ENCODE data around the gene C20orf141. TPM values are rescaled to one million over a fixed set of nuclear protein-coding genes. Genes with fewer than 3 reads are reported as not detected.

The C20orf141 gene
- total RNA-seq, 3 donors from 2014 or later (not counting 1 experiment from before 2014, with no cell fraction given), result not detected

DNA sequence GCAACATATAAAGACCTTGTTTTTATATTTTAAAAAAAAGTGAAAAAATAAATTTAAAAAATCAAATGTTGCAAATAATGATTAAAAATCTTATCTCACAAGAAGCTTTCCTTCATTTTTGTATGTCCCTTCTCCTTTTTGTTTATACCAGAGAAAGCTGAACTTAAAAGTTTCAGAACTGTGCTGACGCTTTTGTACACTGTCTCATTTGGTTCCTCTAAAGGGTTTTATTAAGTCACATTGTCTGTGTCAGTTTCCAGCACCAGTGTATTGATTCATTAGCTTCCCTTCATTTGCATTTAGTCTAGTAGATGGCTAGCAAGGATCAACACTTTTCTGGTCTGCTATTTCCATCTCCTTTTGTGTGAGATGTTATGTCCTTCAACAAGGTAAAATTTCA is 19.0 kb downstream of the C20orf141 start:
- DNase-seq (no peak), ATAC-seq (no peak)
- Mint-ChIP-seq H3K9me3 (no peaks in the 10 kb centered on the region), H3K27me3 (ENCODE audit: low read depth in 2 of 2) (peaks cover 3 to 6% of the 10 kb centered on the region in 2 donors), H3K36me3 (no peaks in the 10 kb centered on the region), H3K4me1 (peaks cover 0 to 14% of the 10 kb centered on the region in 2 donors), H3K27ac (no peak overlapping the region), H3K4me3 (no peak overlapping the region)
- 100% methylated on average over 1 of the region's 1 CpG for WGBS (ENCODE audit: insufficient coverage)
- Histone ChIP-seq H3K9me3 (ENCODE audit: control insufficient read depth, insufficient read depth, low read length) (no peaks in the 10 kb centered on the region), H3K27ac (ENCODE audit: low read length) (no peak overlapping the region), H3K27me3 (ENCODE audit: control insufficient read depth, insufficient read depth, low read length) (peaks cover 4% of the 10 kb centered on the region), H3K4me1 (ENCODE audit: control insufficient read depth, insufficient read depth, low read length) (peaks cover 3% of the 10 kb centered on the region), H3K36me3 (ENCODE audit: control insufficient read depth, insufficient read depth, low read length) (peaks cover 3% of the 10 kb centered on the region), H3K4me3 (ENCODE audit: low read length) (no peak overlapping the region)
- intact Hi-C loops (cut with micrococcal nuclease), result no loop called here
- TF ChIP-seq, protein P1, sequence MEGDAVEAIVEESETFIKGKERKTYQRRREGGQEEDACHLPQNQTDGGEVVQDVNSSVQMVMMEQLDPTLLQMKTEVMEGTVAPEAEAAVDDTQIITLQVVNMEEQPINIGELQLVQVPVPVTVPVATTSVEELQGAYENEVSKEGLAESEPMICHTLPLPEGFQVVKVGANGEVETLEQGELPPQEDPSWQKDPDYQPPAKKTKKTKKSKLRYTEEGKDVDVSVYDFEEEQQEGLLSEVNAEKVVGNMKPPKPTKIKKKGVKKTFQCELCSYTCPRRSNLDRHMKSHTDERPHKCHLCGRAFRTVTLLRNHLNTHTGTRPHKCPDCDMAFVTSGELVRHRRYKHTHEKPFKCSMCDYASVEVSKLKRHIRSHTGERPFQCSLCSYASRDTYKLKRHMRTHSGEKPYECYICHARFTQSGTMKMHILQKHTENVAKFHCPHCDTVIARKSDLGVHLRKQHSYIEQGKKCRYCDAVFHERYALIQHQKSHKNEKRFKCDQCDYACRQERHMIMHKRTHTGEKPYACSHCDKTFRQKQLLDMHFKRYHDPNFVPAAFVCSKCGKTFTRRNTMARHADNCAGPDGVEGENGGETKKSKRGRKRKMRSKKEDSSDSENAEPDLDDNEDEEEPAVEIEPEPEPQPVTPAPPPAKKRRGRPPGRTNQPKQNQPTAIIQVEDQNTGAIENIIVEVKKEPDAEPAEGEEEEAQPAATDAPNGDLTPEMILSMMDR (IDR thresholded peaks at IDR 0.05), result no peak

DNA sequence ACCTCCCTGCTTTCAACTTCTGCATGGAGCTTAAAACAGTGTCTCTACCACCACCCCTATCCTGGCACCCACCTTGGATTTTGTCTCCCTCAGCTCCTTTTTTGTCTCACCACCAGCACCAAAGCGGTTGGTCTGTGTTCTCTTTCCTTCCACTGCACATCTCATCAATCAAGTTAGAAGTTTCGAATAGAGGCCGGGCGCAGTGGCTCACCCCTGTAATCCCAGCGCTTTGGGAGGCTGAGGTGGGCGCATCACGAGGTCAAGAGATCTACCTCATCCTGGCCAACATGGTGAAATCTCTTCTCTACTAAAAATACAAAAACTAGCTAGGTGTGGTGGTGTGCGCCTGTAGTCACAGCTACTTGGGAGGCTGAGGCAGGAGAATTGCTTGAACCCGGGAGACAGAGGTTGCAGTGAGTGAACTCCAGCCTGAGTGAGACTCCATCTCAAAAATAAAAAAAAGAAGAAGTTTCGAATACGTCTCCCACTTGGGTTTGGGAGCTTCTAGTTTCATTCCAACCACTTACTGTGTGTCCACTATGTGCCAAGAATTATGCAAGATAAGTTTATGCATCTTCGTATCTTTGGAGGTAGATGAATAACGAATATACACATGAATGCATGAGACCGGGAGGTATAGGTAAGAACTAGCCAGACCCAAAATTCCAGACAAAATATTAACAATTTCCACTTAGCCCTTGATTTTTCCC is 19.8 kb downstream of the C20orf141 start:
- Mint-ChIP-seq H3K27ac (no peak overlapping the region), H3K9me3 (no peaks in the 10 kb centered on the region), H3K36me3 (no peaks in the 10 kb centered on the region), H3K4me1 (peaks cover 5 to 20% of the 10 kb centered on the region in 2 donors), H3K4me3 (no peak overlapping the region), H3K27me3 (ENCODE audit: low read depth in 2 of 2) (peaks cover 0 to 2% of the 10 kb centered on the region in 2 donors)
- intact Hi-C loops (cut with micrococcal nuclease), result no loop called here
- DNase-seq (no peak), ATAC-seq (no peak)
- no peak overlapping the region for H3K27ac ChIP-seq (ENCODE audit: low read length)
- H3K36me3 ChIP-seq (ENCODE audit: control insufficient read depth, insufficient read depth, low read length), result peaks cover 3% of the 10 kb centered on the region
- peaks cover 11% of the 10 kb centered on the region for H3K4me1 ChIP-seq (ENCODE audit: control insufficient read depth, insufficient read depth, low read length)
- H3K9me3 ChIP-seq (ENCODE audit: control insufficient read depth, insufficient read depth, low read length), result no peaks in the 10 kb centered on the region
- TF ChIP-seq, protein P1 (IDR thresholded peaks at IDR 0.05), result no peak
- no peak overlapping the region for H3K4me3 ChIP-seq (ENCODE audit: low read length)
- WGBS (ENCODE audit: insufficient coverage), result 90% methylated on average over 11 of the region's 14 CpGs
- H3K27me3 ChIP-seq (ENCODE audit: control insufficient read depth, insufficient read depth, low read length), result no peaks in the 10 kb centered on the region

DNA sequence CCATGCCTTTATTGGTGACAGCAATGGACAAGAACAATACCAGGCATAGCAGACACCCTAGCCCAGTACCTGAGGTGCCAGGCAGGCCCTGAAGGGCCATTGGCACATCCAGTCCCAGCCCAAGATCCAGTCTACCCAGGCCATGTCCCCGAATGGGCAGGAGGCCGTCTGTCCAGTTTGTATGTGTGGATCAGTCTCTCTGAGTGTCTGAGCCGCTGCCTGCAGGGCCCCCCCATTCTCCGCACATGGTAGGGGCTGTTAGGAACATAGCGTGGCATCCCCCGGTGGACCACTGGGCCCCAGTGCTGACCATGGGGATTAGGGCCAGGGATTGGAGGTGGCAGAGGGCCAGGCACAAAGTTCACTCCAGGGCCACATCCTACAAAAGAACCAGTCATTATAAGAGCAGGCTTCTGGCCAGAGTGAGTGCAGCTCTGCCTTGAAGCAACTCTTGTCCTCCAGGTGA is 20.6 kb downstream of the C20orf141 start:
- no peak overlapping the region for H3K4me3 Mint-ChIP-seq
- no peak overlapping the region for H3K27ac ChIP-seq (ENCODE audit: low read length)
- no peaks in the 10 kb centered on the region for H3K9me3 ChIP-seq (ENCODE audit: control insufficient read depth, insufficient read depth, low read length)
- no peaks in the 10 kb centered on the region for H3K27me3 ChIP-seq (ENCODE audit: control insufficient read depth, insufficient read depth, low read length)
- no peak overlapping the region for H3K27ac Mint-ChIP-seq
- peaks cover 7 to 25% of the 10 kb centered on the region in 2 donors for H3K4me1 Mint-ChIP-seq
- no peaks in the 10 kb centered on the region for H3K9me3 Mint-ChIP-seq
- H3K36me3 ChIP-seq (ENCODE audit: control insufficient read depth, insufficient read depth, low read length), result peaks cover 3% of the 10 kb centered on the region
- no peaks in the 10 kb centered on the region for H3K27me3 Mint-ChIP-seq (ENCODE audit: low read depth in 2 of 2)
- 98% methylated on average over 6 of the region's 6 CpGs for WGBS (ENCODE audit: insufficient coverage)
- ATAC-seq, result no peak
- H3K4me1 ChIP-seq (ENCODE audit: control insufficient read depth, insufficient read depth, low read length), result peaks cover 15% of the 10 kb centered on the region
- intact Hi-C loops (cut with micrococcal nuclease), result no loop called here
- TF ChIP-seq, protein P1 (IDR thresholded peaks at IDR 0.05), result no peak
- no peak for DNase-seq
- H3K36me3 Mint-ChIP-seq, result no peaks in the 10 kb centered on the region
- H3K4me3 ChIP-seq (ENCODE audit: low read length), result no peak overlapping the region

DNA sequence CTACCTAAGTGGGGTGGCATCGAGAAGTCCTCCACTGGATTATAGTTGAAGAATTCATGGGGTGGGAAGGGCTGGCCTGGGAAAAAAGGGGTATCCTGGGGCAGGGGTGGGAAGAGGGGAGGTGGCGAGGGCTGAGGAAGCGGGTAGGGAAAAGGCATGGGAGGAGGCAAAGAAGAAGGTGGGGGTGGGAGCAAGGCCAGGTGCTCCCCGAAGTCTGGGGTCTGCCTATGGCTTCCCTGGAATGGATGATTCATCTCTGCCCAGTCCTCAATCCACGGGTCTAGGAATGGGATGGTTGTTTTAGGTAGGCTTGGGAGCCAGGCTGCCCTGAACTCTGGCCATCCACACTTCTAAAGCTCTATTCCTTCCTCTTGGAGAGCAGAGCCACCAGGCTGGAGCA is 21.2 kb downstream of the C20orf141 start:
- peaks cover 3% of the 10 kb centered on the region for H3K36me3 ChIP-seq (ENCODE audit: control insufficient read depth, insufficient read depth, low read length)
- intact Hi-C loops (cut with micrococcal nuclease), result no loop called here
- no peak overlapping the region for H3K27ac ChIP-seq (ENCODE audit: low read length)
- no peak overlapping the region for H3K27ac Mint-ChIP-seq
- no peaks in the 10 kb centered on the region for H3K27me3 ChIP-seq (ENCODE audit: control insufficient read depth, insufficient read depth, low read length)
- TF ChIP-seq, protein P1 (IDR thresholded peaks at IDR 0.05), result no peak
- no peaks in the 10 kb centered on the region for H3K36me3 Mint-ChIP-seq
- ATAC-seq (no peak), DNase-seq (no peak)
- H3K4me3 Mint-ChIP-seq, result no peak overlapping the region
- WGBS (ENCODE audit: insufficient coverage), result 93% methylated on average over 5 of the region's 5 CpGs
- no peaks in the 10 kb centered on the region for H3K9me3 ChIP-seq (ENCODE audit: control insufficient read depth, insufficient read depth, low read length)
- peaks cover 16% of the 10 kb centered on the region for H3K4me1 ChIP-seq (ENCODE audit: control insufficient read depth, insufficient read depth, low read length)
- H3K4me3 ChIP-seq (ENCODE audit: low read length), result no peak overlapping the region
- H3K27me3 Mint-ChIP-seq (ENCODE audit: low read depth in 2 of 2), result no peaks in the 10 kb centered on the region
- peaks cover 7 to 29% of the 10 kb centered on the region in 2 donors for H3K4me1 Mint-ChIP-seq
- no peaks in the 10 kb centered on the region for H3K9me3 Mint-ChIP-seq

Data from natural killer cell (primary cell).